ENCODE results near the gene CCDC51.
"Not testable (repeated sequence)": the region's sequence is repeated elsewhere in the genome, so short reads cannot be mapped to it uniquely, and the experiment has no call there.

Gene CCDC51

DNA sequence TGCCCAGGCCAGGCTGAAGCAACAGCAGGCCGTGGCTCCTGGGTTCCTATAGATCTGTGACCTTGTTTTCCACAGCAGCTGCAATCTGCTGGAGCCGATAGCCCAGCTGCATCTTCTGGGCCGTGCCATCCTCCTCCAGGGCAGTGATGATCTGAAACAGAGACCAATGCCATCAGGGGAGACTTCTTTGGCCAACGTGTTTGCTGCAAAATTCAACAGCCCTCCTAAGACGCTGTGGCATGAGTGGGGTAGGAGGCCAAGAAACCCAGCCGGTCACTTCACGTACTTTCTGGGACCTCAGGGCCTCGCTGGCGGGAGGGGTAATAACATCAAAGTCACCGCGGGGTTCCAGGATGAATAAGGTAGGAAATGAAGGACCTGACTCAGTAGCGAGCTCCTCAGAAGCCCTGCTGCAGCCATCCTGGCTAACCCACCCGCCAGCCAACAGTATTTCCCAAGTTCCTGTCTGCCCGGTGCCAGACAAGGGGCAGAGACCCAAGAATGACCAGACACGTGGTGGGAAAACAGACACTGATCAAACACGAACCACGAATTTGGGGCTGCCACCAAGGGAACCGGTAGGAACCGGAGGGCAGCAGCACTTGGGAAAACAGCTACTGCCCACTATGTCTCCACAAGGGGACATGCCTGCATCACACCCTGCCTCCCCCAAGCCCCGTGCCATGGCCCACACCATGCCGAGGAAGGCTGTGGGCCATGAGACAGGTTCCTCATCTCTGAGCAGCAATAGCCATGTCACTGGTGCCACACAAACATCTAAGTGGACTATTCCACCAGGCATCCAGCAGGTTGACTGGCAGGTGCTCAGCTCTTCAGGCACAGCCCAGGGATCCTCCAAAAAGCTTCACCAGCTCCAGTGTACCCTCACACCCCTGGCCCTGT lies 35.2 kb downstream of the CCDC51 start:
- DNase-seq: no peak

DNA sequence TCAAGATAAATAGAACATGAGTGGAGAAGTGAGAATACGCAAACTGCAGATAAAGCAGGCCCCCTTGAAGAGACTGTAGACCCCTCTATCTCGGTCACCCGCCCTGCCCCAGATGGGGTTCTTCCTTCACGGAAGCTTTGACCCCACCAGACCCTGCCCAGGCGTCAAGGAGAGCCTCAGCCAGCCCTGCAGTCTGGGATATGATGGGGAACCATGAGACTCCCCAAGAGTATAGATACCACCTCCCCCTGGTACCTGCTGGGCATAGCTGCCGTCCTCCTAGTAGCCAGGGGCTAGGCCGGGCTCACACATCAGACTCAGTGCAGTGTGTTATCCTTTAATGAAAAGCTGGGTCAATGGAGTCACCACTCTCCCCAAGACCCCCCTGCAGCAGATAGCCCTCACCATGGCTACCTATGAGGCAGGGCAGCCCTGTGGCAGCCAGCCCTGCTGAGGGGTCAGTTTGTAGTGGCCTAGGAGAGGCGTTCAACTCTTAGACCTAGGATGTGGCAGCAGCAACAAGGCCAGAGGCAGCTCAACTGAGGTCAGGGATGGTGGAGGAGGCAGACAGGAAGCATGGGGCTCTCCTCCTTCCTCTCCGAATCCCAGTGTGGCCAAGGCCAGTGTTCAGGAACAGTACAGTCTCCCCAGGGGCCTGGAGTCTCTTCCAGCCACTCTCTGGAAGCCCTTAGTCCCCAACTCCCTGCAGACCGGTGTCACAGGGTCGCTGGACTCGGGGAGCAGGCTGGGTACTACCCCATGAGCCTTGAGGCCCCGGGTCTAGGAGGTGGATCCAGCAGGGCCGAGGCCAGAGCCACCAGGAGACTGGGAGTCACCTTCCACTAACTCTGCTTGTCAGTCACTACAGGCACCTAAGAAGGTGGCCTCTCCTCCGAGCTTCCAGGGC lies 36.1 kb downstream of the CCDC51 start:
- DNase-seq: no peak

DNA sequence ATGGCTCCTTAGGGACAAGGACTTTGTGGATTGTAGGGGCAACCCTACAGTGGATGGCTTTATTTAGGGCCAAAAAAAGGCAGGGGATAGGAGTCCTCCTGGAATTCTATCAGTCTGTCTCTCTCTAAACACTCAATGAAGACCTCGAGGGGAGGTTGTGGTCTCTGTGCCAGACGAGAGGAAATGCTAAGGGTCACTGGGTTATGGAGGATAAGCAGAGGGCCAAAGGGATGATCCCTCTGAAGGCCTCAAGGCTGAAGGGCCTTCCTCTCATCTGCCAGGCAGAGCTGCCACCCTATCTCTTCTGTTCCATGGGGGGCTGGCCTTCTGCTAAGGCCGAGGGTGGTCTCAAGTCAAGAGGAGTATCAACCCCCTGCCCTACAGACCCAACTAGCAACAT lies 37.0 kb downstream of the CCDC51 start:
- DNase-seq: no peak

DNA sequence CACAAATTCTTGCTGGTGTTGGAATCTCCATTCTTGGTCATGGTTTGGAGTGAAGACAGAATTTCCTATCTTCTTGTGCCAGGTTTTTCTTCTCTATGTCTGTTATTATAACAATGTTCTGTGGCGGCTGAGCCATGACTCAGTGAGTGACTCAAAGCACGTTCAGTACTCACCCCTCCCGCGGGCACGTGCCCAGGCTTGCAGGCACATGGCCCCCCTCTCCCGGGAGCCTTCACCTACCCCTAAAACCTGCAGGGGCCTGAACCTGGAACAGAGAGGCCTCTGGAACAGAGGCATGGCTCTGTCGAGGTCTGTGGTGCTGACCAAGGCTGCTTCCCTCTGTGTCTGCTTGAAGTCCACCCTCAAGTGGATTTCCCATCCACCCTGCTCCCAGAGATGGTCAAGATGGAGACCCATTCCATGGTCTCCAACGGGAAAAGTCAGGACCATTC lies 37.6 kb downstream of the CCDC51 start:
- DNase-seq: no peak

DNA sequence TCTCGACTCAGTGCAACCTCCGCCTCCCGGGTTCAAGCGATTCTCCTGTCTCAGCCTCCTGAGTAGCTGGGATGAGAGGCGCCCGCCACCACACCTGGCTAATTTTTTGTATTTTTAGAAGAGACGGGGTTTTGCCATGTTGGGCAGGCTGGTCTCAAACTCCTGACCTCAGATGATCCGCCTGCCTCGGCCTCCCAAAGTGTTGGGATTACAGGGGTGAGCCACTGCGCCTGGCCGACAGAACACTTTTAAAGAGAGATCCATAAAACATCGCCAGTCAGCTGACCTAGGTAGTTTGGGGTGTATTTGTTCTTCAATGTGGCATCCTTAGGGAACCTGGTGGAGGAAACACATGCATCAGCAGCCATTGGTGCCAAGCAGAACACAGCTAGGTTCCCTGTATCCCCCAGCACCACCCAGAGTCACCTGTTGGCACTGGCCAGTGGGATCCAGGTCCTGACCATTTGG lies 38.5 kb downstream of the CCDC51 start:
- not testable (repeated sequence) for DNase-seq

DNA sequence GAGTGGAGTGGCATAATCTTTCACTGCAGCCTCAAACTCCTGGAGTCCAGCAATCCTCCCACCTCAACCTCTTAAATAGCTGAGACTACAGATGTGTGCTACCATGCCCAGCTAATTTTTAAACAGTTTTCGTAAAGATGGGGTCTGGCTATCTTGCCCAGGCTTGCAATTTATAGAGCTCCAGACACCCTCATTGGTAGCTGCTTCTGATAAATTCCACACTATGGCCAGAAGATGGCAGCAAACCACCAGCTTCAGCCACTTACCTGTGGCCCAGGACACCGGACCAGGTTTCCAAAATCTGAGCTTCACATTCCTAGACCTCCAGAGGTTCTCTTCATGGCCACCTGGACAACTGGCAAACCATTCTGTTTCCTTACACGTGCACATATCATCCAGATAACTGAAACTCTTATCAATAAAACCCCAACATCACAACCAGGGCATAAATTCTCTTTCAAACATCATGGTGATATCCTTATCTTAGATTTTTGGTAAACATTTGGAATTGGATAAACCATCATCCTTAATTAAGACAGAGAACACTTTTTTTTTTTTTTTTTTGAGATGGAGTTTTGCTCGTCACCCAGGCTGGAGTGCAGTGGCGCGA lies 39.0 kb downstream of the CCDC51 start:
- DNase-seq: peak; percentile 28

DNA sequence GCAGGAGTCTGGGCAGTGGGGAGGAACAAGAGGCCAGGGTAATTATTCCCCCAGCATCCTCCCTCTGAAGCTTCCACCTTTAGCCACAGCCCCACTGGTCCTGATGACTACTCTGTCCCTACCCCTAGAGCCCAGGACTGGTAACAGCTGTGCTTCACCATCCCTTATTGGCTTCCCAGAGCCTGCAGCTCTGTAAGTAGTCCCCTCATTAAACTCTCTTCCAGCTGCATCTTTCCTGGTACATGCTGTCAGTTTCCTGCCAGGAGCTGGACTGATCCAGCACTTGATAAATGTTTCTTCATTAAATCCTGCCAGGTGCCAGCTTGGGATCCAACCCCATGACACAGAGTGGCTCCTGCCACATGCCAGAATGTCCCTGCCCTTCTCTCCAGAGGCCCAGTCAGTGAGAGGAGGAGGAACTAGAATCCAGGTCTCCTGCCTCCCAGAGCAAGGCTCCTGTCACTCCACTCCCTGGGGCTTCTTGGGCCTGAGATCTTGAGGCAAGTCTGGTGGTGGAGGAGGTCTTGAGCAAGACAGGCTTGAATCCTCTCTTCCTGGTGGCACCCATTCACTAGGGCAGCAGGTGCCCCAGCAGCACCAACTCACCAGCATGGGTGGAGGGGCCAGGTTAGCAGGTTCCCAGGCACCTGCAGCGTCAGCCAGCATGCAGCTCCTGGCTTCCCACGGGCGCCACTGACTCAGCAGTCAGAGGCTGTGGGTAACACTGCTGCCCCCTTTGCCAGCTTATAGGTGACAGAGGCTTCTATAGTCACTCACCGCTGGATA lies 40.3 kb downstream of the CCDC51 start:
- DNase-seq: no peak

DNA sequence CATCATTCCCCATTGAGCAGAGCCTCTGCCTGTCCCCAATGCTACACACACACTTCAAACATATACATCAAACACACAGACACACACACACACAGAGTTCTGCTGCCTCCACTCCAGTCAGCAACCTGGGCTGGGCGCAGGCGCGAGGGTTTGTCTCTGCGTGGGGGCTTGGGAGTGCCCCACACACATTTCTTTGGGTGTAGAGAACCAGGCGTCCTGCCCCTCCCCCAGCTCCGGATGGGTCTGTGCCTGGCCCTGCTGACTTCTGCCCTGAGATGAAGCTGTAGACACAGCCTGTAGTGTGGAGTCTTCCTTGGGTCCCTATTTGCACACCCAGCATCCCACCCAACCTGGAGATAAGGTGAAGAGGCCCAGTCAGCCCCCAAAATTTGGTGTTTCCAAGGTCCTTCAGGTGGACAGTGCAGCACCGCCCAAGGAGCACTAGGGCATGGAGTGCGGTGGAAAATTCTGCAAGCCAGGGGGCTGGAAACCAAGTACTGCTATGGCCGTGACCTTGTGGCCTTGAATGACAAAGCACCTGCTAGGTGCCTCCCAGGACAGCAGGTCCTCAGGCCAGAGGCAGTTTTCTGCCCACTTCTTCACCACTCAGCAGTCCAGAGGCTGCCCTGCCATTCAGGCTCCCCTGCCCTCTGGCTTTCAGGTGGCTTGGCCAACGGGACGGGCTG lies 41.1 kb downstream of the CCDC51 start:
- no peak for DNase-seq

DNA sequence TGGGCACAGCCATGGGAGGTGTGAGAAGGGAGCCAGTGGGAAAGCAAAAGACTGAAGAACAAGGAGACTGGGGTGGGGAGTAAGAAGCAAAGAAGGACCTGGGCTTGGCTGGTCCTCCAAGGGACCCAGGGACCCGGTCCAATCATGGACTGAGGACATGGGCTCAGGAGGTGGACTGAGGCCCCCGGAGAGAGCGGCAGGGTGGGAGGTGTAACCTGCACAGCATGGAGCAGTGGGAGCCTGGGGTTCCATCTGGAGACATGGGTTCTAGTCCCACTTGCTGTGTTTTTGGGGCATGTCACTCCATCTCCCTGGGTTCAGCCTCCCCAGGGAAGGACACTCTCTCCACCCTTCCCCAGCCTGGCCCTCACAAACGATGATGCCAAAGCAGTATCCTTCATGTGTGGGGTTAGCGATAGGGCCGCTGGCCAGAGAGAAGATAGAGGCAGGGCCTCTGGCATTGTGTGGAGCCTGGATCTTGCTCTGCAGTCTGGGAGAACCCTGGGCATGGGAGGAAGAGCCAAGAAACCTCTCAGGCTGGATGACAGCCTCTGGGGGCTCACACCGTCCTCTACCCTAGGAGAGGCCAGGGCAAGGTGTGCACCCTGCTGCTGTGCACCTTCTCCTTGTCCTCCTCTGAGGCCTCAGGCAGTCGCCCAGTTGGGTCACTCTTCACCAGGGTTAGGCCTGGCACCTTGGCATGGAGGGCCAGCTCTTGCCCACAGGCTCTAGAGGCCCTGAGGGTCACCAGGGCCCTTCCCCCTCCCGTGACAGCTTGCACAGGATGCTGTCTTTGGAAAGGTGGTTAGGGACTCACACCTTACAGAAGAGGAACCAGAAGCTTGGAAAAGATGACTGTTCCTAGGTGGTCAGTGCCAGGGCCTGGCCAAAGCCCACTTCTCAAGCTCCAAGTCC lies 41.9 kb downstream of the CCDC51 start:
- no peak for DNase-seq

DNA sequence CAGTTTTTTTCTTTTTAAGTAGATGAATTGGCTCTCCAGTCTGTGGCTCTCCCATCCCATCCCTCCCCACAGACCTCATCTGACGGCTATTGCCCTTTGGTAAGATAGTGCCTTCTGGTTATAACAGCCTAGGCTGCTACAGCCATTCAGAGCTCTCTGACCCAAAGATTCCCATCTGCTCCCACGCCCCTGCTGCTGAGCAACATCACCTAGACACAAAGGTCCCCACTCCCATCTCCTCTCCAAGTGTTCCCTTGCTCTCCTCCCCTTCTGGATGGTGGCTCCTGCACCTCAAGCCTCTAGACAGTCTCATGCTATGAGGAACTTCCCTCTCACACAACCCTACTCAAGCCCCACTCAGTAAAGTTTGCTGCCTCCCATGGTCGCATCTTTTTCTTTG lies 44.2 kb downstream of the CCDC51 start:
- DNase-seq: no peak

DNA sequence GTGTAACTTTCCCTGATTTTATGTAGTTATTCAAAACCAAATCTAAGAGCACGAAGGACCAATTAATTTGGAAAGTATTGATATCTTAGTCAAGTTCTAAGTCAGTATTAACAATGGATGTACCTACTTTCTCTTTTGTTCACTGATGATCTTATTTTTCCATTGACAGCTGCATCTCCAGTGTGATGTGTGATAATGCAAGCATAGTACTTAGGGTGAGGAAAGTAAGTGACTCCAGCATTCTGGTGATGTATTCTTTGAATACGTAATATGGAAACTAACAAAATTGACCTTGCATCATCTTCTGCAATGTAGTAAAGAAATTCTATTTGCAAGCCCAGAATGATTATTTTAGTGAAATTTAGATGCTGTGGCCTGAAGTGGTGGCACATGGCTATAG lies 45.5 kb downstream of the CCDC51 start:
- no peak for DNase-seq

DNA sequence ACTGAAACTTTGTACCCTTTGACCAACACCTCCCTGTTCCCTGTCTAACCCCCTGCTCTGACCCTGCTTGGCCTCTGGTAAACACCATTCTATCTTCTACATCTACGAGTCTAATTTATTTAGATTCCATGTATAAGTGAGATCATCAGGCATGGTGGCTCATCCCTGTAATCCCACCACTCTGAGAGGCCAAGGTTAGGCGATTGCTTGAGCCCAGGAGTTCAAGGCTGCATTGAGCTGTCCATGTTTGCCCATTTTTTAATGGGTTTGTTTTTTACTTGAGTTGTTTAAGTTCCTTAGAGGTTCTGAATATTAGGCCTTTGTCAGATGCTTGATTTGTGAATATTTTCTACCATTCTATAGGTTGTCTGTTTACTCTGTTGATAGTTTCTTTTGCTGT lies 51.0 kb downstream of the CCDC51 start:
- no peak for DNase-seq

DNA sequence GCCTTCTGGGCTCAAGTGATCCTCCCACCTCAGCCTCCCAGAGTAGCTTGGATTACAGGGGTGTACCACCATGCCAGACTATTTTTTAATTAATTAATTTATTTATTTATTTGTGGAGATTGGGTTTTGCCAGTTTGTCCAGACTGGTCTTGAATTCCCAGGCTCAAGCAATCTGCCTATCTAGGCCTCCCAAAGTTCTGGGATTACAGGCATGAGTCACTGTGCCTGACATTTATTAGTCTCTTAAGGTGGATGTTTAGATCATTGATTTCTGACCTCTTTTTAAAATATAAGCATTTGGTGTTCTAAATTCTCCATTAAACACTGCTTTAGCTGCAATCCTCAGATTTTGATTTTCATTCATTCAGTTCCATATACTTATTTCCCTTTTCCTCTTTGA lies 52.3 kb downstream of the CCDC51 start:
- no peak for DNase-seq
